ENCODE results near the gene KIAA1217.

Gene KIAA1217

GRCh38 chr10:24552346-24553016, 343.5 kb downstream of the KIAA1217 start:
- no peak for DNase-seq (ENCODE audit: low read depth)

- DNase-seq (ENCODE audit: low read depth), result no peak
Measured at GRCh38 chr10:24553051-24553612, 344.2 kb downstream of the KIAA1217 start.

GRCh38 chr10:24554036-24554435, 345.1 kb downstream of the KIAA1217 start:
- DNase-seq (ENCODE audit: low read depth), result no peak

GRCh38 chr10:24556126-24556749, 347.3 kb downstream of the KIAA1217 start:
- DNase-seq (ENCODE audit: low read depth), result no peak

GRCh38 chr10:24556750-24557742, 348.1 kb downstream of the KIAA1217 start:
- no peak for DNase-seq (ENCODE audit: low read depth)

- DNase-seq (ENCODE audit: low read depth), result no peak
Measured at GRCh38 chr10:24561453-24561852, 352.5 kb downstream of the KIAA1217 start.

GRCh38 chr10:24568042-24568441, 359.1 kb downstream of the KIAA1217 start:
- no peak for DNase-seq (ENCODE audit: low read depth)

GRCh38 chr10:24569330-24569796, 360.4 kb downstream of the KIAA1217 start:
- DNase-seq (ENCODE audit: low read depth), result no peak

- no peak for DNase-seq (ENCODE audit: low read depth)
Measured at GRCh38 chr10:24569828-24570657, 361.1 kb downstream of the KIAA1217 start.

GRCh38 chr10:24570658-24571426, 361.9 kb downstream of the KIAA1217 start:
- no peak for DNase-seq (ENCODE audit: low read depth)

GRCh38 chr10:24571870-24572450, 363.0 kb downstream of the KIAA1217 start:
- DNase-seq (ENCODE audit: low read depth), result no peak

- no peak for DNase-seq (ENCODE audit: low read depth)
Measured at GRCh38 chr10:24574161-24574560, 365.2 kb downstream of the KIAA1217 start.

- no peak for DNase-seq (ENCODE audit: low read depth)
Measured at GRCh38 chr10:24574578-24575155, 365.7 kb downstream of the KIAA1217 start.

- no peak for DNase-seq (ENCODE audit: low read depth)
Measured at GRCh38 chr10:24575481-24576002, 366.6 kb downstream of the KIAA1217 start.

- no peak for DNase-seq (ENCODE audit: low read depth)
Measured at GRCh38 chr10:24579448-24579847, 370.5 kb downstream of the KIAA1217 start.

GRCh38 chr10:24579906-24580305, 371.0 kb downstream of the KIAA1217 start:
- no peak for DNase-seq (ENCODE audit: low read depth)

- DNase-seq (ENCODE audit: low read depth), result no peak
Measured at GRCh38 chr10:24589265-24589664, 380.3 kb downstream of the KIAA1217 start.

GRCh38 chr10:24590697-24591457, 381.9 kb downstream of the KIAA1217 start:
- no peak for DNase-seq (ENCODE audit: low read depth)

Data from stimulated activated CD8-positive, alpha-beta memory T cell treated with anti-CD3 and anti-CD28 coated beads, Interleukin-7, amount 100 ng/mL, for 24 hours (primary cell).